ENCODE data around the gene KRT25.

- TF ChIP-seq POLR2A (IDR thresholded peaks at IDR 0.05): no peak
- TF ChIP-seq, protein P1, sequence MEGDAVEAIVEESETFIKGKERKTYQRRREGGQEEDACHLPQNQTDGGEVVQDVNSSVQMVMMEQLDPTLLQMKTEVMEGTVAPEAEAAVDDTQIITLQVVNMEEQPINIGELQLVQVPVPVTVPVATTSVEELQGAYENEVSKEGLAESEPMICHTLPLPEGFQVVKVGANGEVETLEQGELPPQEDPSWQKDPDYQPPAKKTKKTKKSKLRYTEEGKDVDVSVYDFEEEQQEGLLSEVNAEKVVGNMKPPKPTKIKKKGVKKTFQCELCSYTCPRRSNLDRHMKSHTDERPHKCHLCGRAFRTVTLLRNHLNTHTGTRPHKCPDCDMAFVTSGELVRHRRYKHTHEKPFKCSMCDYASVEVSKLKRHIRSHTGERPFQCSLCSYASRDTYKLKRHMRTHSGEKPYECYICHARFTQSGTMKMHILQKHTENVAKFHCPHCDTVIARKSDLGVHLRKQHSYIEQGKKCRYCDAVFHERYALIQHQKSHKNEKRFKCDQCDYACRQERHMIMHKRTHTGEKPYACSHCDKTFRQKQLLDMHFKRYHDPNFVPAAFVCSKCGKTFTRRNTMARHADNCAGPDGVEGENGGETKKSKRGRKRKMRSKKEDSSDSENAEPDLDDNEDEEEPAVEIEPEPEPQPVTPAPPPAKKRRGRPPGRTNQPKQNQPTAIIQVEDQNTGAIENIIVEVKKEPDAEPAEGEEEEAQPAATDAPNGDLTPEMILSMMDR (IDR thresholded peaks at IDR 0.05): no peak
Measured at GRCh38 chr17:40777459-40777858, 22.3 kb upstream of the KRT25 start.
